Measurements from ENCODE around the gene TRAK2. TPM values are rescaled to one million over a fixed set of nuclear protein-coding genes. Genes with fewer than 3 reads are reported as not detected.

TRAK2 gene
- total and polyA plus RNA-seq, 9 of the 15 experiments (the other 6 are each of a cell fraction or from before 2014, with no cell fraction given) = 3.4 to 10.4 (median 7.3) TPM

DNA sequence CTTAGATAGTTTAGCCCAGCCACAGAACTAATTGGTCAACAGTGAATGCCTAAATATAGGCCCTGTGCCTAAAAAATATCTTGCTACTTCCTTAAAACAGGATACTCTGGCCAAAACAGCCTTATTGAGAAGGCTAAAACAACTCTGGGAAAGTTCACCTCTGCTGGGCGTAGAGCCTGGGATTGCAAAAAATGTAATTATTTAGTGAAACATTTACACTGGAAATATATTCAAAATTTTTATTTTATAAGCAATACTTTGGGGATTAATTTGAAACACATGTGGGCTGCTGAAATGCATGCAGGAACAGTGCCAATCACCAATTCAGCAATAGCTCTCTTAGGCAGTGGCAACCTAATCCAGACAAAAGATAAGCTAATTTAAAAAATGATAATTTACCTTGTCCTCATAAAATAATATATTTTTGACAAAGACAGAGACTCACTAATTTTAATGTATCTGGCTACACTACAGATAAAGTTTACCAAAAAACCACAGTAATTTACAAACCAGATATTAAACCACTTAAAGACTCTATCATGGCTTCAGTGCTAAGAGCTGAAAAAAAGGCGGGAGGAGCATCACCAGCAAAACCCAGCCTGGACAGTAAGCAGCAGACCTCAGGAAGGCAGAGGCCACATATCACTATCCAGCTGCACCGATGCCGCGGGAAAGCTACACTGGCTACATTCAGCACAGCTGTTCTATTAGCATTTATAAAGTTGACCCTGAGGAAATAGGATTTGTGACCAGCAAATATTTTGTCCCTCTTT is 18.5 kb downstream of the TRAK2 start (continued):
- TF ChIP-seq, protein P1, sequence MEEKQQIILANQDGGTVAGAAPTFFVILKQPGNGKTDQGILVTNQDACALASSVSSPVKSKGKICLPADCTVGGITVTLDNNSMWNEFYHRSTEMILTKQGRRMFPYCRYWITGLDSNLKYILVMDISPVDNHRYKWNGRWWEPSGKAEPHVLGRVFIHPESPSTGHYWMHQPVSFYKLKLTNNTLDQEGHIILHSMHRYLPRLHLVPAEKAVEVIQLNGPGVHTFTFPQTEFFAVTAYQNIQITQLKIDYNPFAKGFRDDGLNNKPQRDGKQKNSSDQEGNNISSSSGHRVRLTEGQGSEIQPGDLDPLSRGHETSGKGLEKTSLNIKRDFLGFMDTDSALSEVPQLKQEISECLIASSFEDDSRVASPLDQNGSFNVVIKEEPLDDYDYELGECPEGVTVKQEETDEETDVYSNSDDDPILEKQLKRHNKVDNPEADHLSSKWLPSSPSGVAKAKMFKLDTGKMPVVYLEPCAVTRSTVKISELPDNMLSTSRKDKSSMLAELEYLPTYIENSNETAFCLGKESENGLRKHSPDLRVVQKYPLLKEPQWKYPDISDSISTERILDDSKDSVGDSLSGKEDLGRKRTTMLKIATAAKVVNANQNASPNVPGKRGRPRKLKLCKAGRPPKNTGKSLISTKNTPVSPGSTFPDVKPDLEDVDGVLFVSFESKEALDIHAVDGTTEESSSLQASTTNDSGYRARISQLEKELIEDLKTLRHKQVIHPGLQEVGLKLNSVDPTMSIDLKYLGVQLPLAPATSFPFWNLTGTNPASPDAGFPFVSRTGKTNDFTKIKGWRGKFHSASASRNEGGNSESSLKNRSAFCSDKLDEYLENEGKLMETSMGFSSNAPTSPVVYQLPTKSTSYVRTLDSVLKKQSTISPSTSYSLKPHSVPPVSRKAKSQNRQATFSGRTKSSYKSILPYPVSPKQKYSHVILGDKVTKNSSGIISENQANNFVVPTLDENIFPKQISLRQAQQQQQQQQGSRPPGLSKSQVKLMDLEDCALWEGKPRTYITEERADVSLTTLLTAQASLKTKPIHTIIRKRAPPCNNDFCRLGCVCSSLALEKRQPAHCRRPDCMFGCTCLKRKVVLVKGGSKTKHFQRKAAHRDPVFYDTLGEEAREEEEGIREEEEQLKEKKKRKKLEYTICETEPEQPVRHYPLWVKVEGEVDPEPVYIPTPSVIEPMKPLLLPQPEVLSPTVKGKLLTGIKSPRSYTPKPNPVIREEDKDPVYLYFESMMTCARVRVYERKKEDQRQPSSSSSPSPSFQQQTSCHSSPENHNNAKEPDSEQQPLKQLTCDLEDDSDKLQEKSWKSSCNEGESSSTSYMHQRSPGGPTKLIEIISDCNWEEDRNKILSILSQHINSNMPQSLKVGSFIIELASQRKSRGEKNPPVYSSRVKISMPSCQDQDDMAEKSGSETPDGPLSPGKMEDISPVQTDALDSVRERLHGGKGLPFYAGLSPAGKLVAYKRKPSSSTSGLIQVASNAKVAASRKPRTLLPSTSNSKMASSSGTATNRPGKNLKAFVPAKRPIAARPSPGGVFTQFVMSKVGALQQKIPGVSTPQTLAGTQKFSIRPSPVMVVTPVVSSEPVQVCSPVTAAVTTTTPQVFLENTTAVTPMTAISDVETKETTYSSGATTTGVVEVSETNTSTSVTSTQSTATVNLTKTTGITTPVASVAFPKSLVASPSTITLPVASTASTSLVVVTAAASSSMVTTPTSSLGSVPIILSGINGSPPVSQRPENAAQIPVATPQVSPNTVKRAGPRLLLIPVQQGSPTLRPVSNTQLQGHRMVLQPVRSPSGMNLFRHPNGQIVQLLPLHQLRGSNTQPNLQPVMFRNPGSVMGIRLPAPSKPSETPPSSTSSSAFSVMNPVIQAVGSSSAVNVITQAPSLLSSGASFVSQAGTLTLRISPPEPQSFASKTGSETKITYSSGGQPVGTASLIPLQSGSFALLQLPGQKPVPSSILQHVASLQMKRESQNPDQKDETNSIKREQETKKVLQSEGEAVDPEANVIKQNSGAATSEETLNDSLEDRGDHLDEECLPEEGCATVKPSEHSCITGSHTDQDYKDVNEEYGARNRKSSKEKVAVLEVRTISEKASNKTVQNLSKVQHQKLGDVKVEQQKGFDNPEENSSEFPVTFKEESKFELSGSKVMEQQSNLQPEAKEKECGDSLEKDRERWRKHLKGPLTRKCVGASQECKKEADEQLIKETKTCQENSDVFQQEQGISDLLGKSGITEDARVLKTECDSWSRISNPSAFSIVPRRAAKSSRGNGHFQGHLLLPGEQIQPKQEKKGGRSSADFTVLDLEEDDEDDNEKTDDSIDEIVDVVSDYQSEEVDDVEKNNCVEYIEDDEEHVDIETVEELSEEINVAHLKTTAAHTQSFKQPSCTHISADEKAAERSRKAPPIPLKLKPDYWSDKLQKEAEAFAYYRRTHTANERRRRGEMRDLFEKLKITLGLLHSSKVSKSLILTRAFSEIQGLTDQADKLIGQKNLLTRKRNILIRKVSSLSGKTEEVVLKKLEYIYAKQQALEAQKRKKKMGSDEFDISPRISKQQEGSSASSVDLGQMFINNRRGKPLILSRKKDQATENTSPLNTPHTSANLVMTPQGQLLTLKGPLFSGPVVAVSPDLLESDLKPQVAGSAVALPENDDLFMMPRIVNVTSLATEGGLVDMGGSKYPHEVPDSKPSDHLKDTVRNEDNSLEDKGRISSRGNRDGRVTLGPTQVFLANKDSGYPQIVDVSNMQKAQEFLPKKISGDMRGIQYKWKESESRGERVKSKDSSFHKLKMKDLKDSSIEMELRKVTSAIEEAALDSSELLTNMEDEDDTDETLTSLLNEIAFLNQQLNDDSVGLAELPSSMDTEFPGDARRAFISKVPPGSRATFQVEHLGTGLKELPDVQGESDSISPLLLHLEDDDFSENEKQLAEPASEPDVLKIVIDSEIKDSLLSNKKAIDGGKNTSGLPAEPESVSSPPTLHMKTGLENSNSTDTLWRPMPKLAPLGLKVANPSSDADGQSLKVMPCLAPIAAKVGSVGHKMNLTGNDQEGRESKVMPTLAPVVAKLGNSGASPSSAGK (IDR thresholded peaks at IDR 0.05) = peak; percentile 64
- no peak for TF ChIP-seq PHF20 (IDR thresholded peaks at IDR 0.05; ENCODE audit: partially characterized antibody)
- TF ChIP-seq, protein P2, sequence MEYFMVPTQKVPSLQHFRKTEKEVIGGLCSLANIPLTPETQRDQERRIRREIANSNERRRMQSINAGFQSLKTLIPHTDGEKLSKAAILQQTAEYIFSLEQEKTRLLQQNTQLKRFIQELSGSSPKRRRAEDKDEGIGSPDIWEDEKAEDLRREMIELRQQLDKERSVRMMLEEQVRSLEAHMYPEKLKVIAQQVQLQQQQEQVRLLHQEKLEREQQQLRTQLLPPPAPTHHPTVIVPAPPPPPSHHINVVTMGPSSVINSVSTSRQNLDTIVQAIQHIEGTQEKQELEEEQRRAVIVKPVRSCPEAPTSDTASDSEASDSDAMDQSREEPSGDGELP (CRISPR knock-in tag; IDR thresholded peaks at IDR 0.05; ENCODE audit: borderline replicate concordance) = peak; percentile 55

Data from K562 (cell line).